SU-DHL-6 (cell line): ENCODE data around the gene GARIN1A.

Experiments used
- H2AFZ ChIP-seq: fragments of 200-600 bp; sonication (generic); 2 replicates; pipeline ENCODE4 v1.6.1; 2014; ENCODE audit warnings: low read depth, mild to moderate bottlenecking, moderate library complexity, mixed read lengths, antibody characterized with exemption, low read length; ENCODE audit not compliant: severe bottlenecking
- H3F3A ChIP-seq: fragments of 200-600 bp; shearing (Covaris generic); 2 replicates; pipeline ENCODE4 v1.6.0; 2016; ENCODE audit warnings: antibody characterized with exemption, mild to moderate bottlenecking; ENCODE audit not compliant: insufficient read depth
- H3K27ac ChIP-seq: fragments of 200-600 bp; sonication (generic); 2 replicates; pipeline ENCODE4 v1.5.1; 2016; ENCODE audit warnings: low read depth, mild to moderate bottlenecking, low read length, moderate library complexity, mixed read lengths
- H3K27me3 ChIP-seq: fragments of 200-600 bp; sonication (generic), shearing (Covaris generic); 2 replicates; pipeline ENCODE4 v1.6.0; 2014; ENCODE audit warnings: mild to moderate bottlenecking, low read length
- H3K36me3 ChIP-seq: fragments of 200-600 bp; sonication (generic); 2 replicates; pipeline ENCODE4 v1.6.1; 2014; ENCODE audit warnings: mild to moderate bottlenecking, low read length, mixed read lengths
- H3K4me2 ChIP-seq: fragments of 300-600, 200-600 bp; shearing (Covaris generic), sonication (generic); 2 replicates; pipeline ENCODE4 v1.6.0; 2014; ENCODE audit warnings: low read length, low read depth, mild to moderate bottlenecking; ENCODE audit not compliant: poor library complexity, severe bottlenecking
- H3K4me3 ChIP-seq: fragments of 200-600 bp; sonication (generic); 2 replicates; pipeline ENCODE4 v1.5.1; 2014; ENCODE audit warnings: antibody characterized with exemption, low read length, mild to moderate bottlenecking, mixed read lengths; ENCODE audit not compliant: insufficient read depth, poor library complexity, severe bottlenecking
- H3K79me2 ChIP-seq: fragments of 200-600 bp; sonication (generic); 2 replicates; pipeline ENCODE4 v1.6.1; 2014; ENCODE audit warnings: mild to moderate bottlenecking, low read length, moderate library complexity; ENCODE audit not compliant: insufficient read depth
- H3K9ac ChIP-seq: fragments of 200-600 bp; sonication (generic); 2 replicates; pipeline ENCODE4 v1.7.0; 2014; ENCODE audit warnings: mild to moderate bottlenecking, low read length
- H3K9me2 ChIP-seq: fragments of 200-600 bp; sonication (generic); replicated peaks from 2 replicates; pipeline ENCODE4 v1.6.1; 2014; ENCODE audit warnings: low read length; ENCODE audit not compliant: insufficient read depth
- H3K9me3 ChIP-seq: fragments of 200-600 bp; sonication (generic); 2 replicates; pipeline ENCODE4 v1.6.1; 2014; ENCODE audit warnings: low read length, mixed read lengths; ENCODE audit not compliant: insufficient read depth
- H4K20me1 ChIP-seq: fragments of 200-600 bp; sonication (generic); 2 replicates; pipeline ENCODE4 v1.6.1; 2014; ENCODE audit warnings: low read depth, mild to moderate bottlenecking, antibody characterized with exemption, low read length, moderate library complexity, mixed read lengths
- CTCF ChIP-seq: fragments of 200-600 bp; sonication (generic); IDR thresholded peaks from one replicate; pipeline ENCODE4 v1.5.1; 2017; ENCODE audit warnings: antibody characterized with exemption, mild to moderate bottlenecking, low read length, moderate library complexity; ENCODE audit not compliant: insufficient read depth, poor library complexity, severe bottlenecking
- EZH2phosphoT487 ChIP-seq: fragments of 200-600 bp; sonication (generic), shearing (Covaris generic); conservative IDR thresholded peaks from 2 replicates; pipeline ENCODE4 v1.6.1; 2018; ENCODE audit warnings: mild to moderate bottlenecking, antibody characterized with exemption, low read length, moderate library complexity, mixed read lengths

Gene GARIN1A

GRCh38 chr7:128701062-128701785 lies 29.1 kb downstream of the GARIN1A start:
- peaks cover 4% of the 10 kb centered on the region; the same call in 1 of the 2 replicates for H3K27me3 ChIP-seq
- H3K4me3 ChIP-seq: no peak overlapping the region
- no peak overlapping the region for H3K4me2 ChIP-seq
- no peaks in the 10 kb centered on the region for H3K36me3 ChIP-seq
- no peaks in the 10 kb centered on the region for H4K20me1 ChIP-seq
- H2AFZ ChIP-seq: no peak overlapping the region
- no peak for TF ChIP-seq CTCF
- no peak for TF ChIP-seq EZH2phosphoT487
- no peaks in the 10 kb centered on the region for H3K9me3 ChIP-seq
- no peaks in the 10 kb centered on the region for H3F3A ChIP-seq
- H3K9me2 ChIP-seq: no peaks in the 10 kb centered on the region
- no peak overlapping the region for H3K27ac ChIP-seq
- no peaks in the 10 kb centered on the region for H3K79me2 ChIP-seq
- no peak overlapping the region for H3K9ac ChIP-seq

- H4K20me1 ChIP-seq: no peaks in the 10 kb centered on the region
- no peak overlapping the region for H3K4me3 ChIP-seq
- no peaks in the 10 kb centered on the region for H3K36me3 ChIP-seq
- H3K9ac ChIP-seq: no peak overlapping the region
- no peak overlapping the region for H2AFZ ChIP-seq
- H3K9me2 ChIP-seq: no peaks in the 10 kb centered on the region
- H3K9me3 ChIP-seq: no peaks in the 10 kb centered on the region
- TF ChIP-seq EZH2phosphoT487: no peak
- no peak for TF ChIP-seq CTCF
- H3F3A ChIP-seq: no peaks in the 10 kb centered on the region
- no peaks in the 10 kb centered on the region for H3K79me2 ChIP-seq
- H3K27me3 ChIP-seq: peaks cover 4% of the 10 kb centered on the region; the same call in 1 of the 2 replicates
- H3K27ac ChIP-seq: no peak overlapping the region
- no peak overlapping the region for H3K4me2 ChIP-seq
These were observed 31.6 kb downstream of the GARIN1A start for GRCh38 chr7:128703609-128704241.

- H2AFZ ChIP-seq: no peak overlapping the region
- H3K4me2 ChIP-seq: no peak overlapping the region
- no peaks in the 10 kb centered on the region for H3K36me3 ChIP-seq
- H3K27ac ChIP-seq: no peak overlapping the region
- H3K9me3 ChIP-seq: no peaks in the 10 kb centered on the region
- no peaks in the 10 kb centered on the region for H3K9me2 ChIP-seq
- no peak overlapping the region for H3K4me3 ChIP-seq
- H3K9ac ChIP-seq: no peak overlapping the region
- H3K79me2 ChIP-seq: no peaks in the 10 kb centered on the region
- H3K27me3 ChIP-seq: no peaks in the 10 kb centered on the region
- H3F3A ChIP-seq: no peaks in the 10 kb centered on the region
- H4K20me1 ChIP-seq: no peaks in the 10 kb centered on the region
- no peak for TF ChIP-seq CTCF
- no peak for TF ChIP-seq EZH2phosphoT487
These were observed 33.8 kb downstream of the GARIN1A start for GRCh38 chr7:128705891-128706333.
